OCI-LY7 (cell line): ENCODE results near the gene CATSPERD.

Experiments used
- EZH2phosphoT487 ChIP-seq: fragments of 200-600 bp; sonication (generic); IDR thresholded peaks from 2 replicates; pipeline ENCODE4 v1.6.1; 2018; ENCODE audit warnings: low read depth, borderline replicate concordance, mild to moderate bottlenecking, mixed run types, antibody characterized with exemption, low read length, moderate library complexity, mixed read lengths
- TF ChIP-seq, protein P1 (sequence below): fragments of 200-600 bp; sonication (generic); conservative IDR thresholded peaks from 2 replicates; pipeline ENCODE4 v1.5.1; 2014; ENCODE audit warnings: mild to moderate bottlenecking, antibody characterized with exemption, low read length, moderate library complexity, mixed read lengths

DNA sequence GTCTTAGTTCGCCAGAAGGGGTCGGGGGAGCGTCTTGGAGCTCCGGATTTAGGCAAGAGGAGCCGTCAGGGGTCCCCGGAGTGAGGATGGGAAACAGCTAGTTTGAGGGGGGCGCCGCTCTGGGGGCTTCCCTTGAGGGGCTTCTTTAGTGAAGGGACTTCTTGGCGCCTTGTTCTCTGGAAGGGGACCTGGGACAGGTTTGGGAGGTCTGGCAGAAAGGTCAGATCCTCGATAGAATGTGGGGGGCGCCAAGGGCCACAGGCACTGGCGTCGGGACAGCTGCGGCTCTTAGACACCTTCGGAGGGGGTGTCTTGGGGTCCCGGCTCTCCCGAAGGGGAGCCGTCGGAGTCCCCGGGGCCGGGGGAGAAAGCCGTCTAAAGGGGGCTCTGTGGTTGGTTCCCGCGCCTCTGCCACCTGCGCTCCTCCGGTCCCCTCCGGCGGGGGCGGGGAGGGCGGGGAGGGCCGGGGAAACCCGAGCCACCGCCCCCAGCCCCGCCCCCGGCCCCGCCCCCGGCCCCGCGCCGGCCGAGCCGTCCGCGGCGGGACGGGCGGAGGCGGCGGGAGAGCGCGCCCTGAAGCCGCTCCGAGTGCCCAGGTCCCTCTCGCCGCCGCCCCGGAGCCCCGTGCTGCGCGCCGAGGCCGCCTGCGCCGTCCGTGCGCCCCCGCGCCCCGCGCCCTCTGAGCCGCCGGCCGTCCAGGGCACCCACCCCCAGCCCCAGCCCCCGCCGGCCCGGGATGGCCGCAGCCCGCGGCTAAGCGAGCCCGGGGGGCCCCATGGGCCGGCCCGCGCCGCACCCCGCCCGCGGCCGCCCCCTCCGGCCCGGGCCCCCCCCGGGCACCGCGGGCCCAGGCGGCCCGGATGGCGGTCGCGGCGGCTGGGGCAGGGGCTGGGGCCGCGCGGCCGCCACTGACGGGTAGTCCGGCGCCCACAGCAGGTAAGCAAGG, 84.4 kb downstream of the CATSPERD start, which contains the start of gene NRTN:
- TF ChIP-seq, protein P1, sequence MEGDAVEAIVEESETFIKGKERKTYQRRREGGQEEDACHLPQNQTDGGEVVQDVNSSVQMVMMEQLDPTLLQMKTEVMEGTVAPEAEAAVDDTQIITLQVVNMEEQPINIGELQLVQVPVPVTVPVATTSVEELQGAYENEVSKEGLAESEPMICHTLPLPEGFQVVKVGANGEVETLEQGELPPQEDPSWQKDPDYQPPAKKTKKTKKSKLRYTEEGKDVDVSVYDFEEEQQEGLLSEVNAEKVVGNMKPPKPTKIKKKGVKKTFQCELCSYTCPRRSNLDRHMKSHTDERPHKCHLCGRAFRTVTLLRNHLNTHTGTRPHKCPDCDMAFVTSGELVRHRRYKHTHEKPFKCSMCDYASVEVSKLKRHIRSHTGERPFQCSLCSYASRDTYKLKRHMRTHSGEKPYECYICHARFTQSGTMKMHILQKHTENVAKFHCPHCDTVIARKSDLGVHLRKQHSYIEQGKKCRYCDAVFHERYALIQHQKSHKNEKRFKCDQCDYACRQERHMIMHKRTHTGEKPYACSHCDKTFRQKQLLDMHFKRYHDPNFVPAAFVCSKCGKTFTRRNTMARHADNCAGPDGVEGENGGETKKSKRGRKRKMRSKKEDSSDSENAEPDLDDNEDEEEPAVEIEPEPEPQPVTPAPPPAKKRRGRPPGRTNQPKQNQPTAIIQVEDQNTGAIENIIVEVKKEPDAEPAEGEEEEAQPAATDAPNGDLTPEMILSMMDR, result no peak
- TF ChIP-seq EZH2phosphoT487, result no peak
